ENCODE data around the gene MAFG.

MAFG gene

GRCh38 chr17:81961521-81962498 is 34.3 kb upstream of the MAFG start:
- H3K9me3 ChIP-seq, result no peaks in the 10 kb centered on the region
- in situ Hi-C loops (cut with MboI; ENCODE audit: low sequenced_read_pairs), result no loop called here
- DNase-seq (ENCODE audit: low spot score in 2 of 2), result no peak
- H3K36me3 ChIP-seq (replicated peaks), result no peaks in the 10 kb centered on the region
- no peaks in the 10 kb centered on the region; the same call in 1 of the 2 replicates for H3K4me1 ChIP-seq
- H3K4me3 ChIP-seq, result no peak overlapping the region
- H3K27me3 ChIP-seq (ENCODE audit: low read depth), result peaks cover 8% of the 10 kb centered on the region

DNA sequence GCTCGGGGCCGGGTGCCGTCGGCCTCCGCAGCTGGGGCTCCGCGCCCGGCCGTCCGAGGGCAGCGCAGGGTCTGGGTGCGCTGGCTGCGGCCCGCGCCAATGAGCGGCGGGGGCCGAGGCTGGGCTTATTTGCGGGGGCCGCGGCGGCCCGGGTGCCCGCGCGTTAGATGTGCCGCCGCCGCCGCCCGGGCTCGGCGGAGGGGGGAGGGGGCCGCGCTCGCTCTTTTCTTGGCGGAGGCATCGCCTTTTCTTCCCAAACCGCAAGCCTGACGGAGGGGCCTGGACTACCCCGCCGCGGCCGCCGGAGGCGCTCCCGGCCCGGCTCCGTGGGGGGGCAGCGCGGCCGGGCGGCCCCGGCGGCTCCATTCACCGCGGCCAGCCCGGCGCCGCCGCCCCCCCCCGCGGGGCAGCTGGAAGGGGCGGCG is 33.6 kb upstream of the MAFG start, which contains the start of gene NOTUM:
Gene NOTUM (minus strand): TSS at position 101 of the 425 bp plus-strand sequence. CDS start 278 bp downstream, outside the sequence.
- no peaks in the 10 kb centered on the region for H3K36me3 ChIP-seq (replicated peaks)
- H3K9me3 ChIP-seq, result no peaks in the 10 kb centered on the region
- peaks cover 8% of the 10 kb centered on the region for H3K27me3 ChIP-seq (ENCODE audit: low read depth)
- H3K4me3 ChIP-seq, result peak within 1 kb of the TSS; percentile 37
- H3K4me1 ChIP-seq, result no peaks in the 10 kb centered on the region; the same call in 1 of the 2 replicates
- in situ Hi-C loops (cut with MboI; ENCODE audit: low sequenced_read_pairs), result no loop called here
- DNase-seq (ENCODE audit: low spot score in 2 of 2), result peak; percentile 41 to 77

DNA sequence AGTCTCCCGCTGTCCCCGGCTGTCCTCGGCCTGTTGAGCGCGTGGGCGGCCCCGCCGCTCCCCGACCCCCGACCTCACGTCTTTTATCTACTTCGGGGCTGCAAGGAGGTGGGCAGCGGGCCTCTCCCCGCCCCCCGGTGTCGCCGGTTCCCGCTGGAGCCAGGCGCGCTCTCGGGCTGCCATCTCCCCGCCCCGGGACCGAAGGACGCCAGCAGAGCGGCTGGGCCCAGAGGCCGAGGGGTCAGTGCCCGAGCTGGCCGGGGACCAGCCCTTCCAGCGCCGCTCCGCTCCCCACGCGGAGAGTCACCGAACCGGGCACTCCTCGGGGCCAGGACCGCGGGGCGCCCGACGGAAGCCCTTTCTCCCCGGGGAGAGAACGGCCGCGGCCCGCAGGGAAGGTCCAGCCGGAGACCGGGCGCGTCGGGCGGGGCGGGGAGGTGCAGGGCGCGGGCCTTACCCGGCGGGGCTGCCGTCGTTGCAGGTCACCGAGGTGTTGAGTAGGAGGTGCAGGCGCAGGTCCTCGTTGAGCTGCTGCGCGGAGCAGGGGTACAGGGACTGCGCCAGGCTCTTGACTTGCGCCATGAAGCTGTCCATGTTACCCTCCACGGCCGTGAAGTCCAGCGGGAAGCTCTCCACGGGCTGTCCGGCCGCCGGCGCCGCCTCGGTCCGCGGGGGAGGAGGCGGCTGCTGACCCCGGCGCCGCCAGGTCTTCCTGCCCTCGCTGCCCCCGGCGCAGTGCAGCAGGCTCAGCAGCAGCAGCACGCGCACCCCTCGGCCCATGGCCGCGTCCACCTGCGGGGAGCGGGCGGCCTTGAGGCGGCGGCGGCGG is 32.8 kb upstream of the MAFG start:
- peak in 1 of 2 experiments; percentile 32 for DNase-seq (ENCODE audit: low spot score in 2 of 2)
- in situ Hi-C loops (cut with MboI; ENCODE audit: low sequenced_read_pairs), result no loop called here
- Histone ChIP-seq H3K27me3 (ENCODE audit: low read depth) (peaks cover 8% of the 10 kb centered on the region), H3K4me1 (no peaks in the 10 kb centered on the region; the same call in 1 of the 2 replicates), H3K36me3 (replicated peaks) (no peaks in the 10 kb centered on the region), H3K9me3 (no peaks in the 10 kb centered on the region), H3K4me3 (peak overlapping the region; percentile 37)

DNA sequence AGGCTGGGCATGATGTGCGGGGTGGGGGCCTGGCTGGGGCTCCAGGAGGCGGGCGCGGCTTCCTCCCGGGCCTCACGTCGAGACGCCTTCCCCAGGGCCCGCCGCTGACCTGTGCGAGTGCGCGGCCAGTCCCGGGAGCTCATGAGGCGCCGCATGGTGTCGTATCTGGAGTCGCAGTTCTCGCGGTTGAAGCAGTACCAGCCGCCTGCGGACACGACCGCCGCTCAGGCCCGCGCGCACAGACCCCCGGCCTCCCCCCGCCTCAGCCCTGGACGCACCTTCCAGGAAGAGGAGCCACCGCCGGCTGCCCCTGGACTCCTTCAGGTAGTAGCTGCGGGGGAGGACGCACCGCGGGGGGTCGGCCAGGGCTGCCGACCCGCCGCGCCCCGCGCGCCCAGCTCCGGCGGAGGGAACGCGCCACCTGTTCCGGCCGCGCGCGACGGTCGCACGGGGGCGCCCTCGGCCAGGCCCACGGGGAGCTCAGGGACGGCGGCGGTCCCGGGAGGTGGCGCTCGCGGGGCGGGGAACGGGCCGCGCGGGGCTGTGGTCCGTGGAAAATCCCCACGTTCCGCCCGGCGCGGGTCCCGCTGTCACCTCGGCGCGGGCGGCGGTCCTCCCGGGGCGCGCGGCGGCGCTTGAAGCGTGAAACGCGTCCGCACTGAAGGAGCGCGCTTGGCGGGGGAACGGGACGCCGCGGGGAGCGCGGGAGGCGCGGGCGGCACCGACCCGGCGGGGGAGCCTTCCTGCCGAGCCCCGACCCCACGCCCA is 32.0 kb upstream of the MAFG start:
- Histone ChIP-seq H3K36me3 (replicated peaks) (no peaks in the 10 kb centered on the region), H3K4me1 (no peaks in the 10 kb centered on the region; the same call in 1 of the 2 replicates), H3K27me3 (ENCODE audit: low read depth) (peaks cover 8% of the 10 kb centered on the region), H3K9me3 (no peaks in the 10 kb centered on the region), H3K4me3 (peak overlapping the region; percentile 37)
- DNase-seq (ENCODE audit: low spot score in 2 of 2), result peak in 1 of 2 experiments; percentile 74
- in situ Hi-C loops (cut with MboI; ENCODE audit: low sequenced_read_pairs), result no loop called here

DNA sequence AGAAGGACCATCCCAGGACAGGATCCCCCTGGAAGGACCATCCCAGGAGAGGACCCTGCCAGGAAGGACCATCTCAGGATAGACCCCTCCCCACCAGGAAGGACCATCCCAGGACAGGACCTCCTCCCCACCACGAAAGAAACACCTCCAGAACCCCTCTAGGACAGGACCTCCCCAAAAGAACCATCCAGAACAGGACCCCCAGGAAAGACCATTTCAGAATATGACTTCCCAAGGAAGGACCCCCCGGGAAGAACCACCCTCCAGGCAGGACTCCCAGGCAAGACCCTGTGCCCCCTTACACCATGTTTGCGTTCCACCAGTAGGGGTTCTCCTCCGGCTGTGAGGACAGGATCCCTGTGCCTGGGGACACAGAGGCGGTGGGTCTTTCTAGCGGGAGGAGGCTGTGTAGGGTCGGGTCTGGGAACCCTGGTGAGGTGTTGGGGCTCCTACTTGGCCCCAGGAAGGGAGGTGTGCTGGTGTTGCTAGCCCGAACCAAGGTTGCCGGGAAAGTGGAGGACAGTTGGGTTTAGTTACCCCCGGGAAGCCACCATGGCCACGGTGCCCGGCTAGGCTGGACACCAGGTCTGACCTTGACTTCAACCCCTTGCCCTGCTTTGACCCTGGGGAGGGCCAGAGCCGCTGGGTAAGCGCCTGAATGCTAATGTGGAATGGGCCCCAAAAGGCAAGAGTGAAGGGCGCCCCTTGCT is 31.3 kb upstream of the MAFG start:
- no peaks in the 10 kb centered on the region; the same call in 1 of the 2 replicates for H3K4me1 ChIP-seq
- H3K9me3 ChIP-seq, result no peaks in the 10 kb centered on the region
- in situ Hi-C loops (cut with MboI; ENCODE audit: low sequenced_read_pairs), result no loop called here
- H3K36me3 ChIP-seq (replicated peaks), result no peaks in the 10 kb centered on the region
- H3K4me3 ChIP-seq, result peak overlapping the region; percentile 37
- no peak for DNase-seq (ENCODE audit: low spot score in 2 of 2)
- H3K27me3 ChIP-seq (ENCODE audit: low read depth), result peaks cover 8% of the 10 kb centered on the region

- DNase-seq (ENCODE audit: low spot score in 2 of 2), result no peak
- Histone ChIP-seq H3K36me3 (replicated peaks) (no peaks in the 10 kb centered on the region), H3K27me3 (ENCODE audit: low read depth) (peaks cover 8% of the 10 kb centered on the region), H3K4me1 (no peaks in the 10 kb centered on the region; the same call in 1 of the 2 replicates), H3K4me3 (no peak overlapping the region), H3K9me3 (no peaks in the 10 kb centered on the region)
- in situ Hi-C loops (cut with MboI; ENCODE audit: low sequenced_read_pairs), result no loop called here
Observed at GRCh38 chr17:81957691-81958432, 30.3 kb upstream of the MAFG start.

DNA sequence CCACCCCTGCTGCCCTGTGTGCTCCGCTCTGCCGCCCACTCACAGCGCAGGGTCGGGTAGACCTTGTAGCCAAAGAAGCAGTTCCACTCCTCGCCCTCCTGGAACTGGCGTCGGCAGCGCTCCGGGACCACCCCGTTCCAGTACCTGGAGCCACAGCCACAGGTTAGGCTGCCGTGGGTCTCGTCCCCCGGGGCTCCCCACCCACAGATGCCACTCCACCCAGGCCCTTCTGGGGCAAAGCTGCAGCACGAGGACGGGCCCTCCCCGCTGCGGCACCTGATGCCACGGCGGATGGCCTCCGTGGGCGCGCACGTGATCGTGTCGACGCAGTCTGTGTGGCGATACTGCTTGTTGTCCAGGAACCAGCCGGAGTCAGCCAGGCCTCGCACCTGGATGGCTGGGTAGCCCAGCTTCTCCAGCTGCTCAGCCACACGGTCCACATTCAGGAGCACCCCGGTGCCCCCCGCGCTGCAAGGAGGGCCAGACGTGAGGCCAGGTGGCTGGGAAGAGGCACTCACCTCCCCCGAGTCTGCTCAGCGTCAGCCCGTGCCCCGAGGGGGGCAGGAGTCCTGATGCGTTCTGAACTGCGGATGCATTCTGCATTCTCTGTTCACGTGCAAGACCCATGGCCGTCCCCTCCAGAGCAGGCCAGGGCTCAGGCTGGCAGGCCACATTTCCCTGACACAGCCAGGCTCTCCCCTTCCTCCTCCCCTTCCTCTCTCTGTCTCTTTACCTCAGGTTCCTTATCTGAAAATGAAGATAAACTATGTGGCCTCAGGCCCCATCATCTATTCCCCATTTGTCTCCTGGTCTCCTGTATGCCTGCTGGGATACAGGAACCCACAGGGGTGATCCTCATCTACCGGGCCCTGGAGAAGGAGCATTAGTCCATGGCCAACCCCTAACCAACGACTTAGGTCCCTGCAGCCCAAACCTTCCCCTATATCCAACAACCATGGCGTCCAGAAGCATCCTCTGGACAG is 29.4 kb upstream of the MAFG start:
- no peak for DNase-seq (ENCODE audit: low spot score in 2 of 2)
- in situ Hi-C loops (cut with MboI; ENCODE audit: low sequenced_read_pairs), result no loop called here
- no peaks in the 10 kb centered on the region for H3K36me3 ChIP-seq (replicated peaks)
- H3K9me3 ChIP-seq, result no peaks in the 10 kb centered on the region
- no peak overlapping the region for H3K4me3 ChIP-seq
- H3K4me1 ChIP-seq, result no peaks in the 10 kb centered on the region; the same call in 1 of the 2 replicates
- peaks cover 8% of the 10 kb centered on the region for H3K27me3 ChIP-seq (ENCODE audit: low read depth)

DNA sequence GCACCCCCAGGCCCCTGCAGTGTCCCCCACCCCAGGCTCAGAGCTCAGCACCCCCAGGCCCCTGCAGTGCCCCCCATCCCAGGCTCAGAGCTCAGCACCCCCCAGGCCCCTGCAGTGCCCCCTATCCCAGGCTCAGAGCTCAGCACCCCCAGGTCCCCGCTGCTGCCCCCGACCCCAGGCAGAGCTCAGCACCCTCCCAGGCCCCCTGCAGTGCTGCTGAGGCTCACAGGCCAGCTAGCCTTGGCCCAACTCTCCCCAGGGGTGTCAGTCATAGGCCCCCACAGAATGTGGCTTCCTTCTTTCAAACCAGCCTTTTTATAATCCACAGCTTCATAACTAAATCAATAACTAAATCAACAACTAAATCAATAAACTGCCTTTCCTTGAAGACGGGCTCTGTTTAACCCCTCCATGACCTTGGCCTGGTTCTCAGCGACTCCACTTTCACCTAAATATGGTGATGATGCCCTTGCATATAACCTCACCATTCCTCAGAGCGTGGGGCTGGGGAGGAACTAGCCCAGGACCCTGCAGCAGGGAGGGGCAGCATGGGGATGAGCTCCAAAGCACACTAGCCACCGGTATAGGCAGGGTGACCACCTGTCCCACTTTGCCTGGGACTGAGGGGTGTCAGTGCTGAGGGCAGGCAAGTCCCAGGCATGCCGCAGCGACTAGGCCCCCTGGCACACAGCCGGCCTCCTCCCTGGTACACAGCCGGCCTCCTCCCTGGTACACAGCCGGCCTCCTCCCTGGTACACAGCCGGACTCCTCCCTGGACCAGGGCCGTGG is 28.4 kb upstream of the MAFG start:
- H3K27me3 ChIP-seq (ENCODE audit: low read depth), result peaks cover 8% of the 10 kb centered on the region
- no peak for DNase-seq (ENCODE audit: low spot score in 2 of 2)
- H3K4me3 ChIP-seq, result no peak overlapping the region
- no peaks in the 10 kb centered on the region for H3K36me3 ChIP-seq (replicated peaks)
- H3K4me1 ChIP-seq, result no peaks in the 10 kb centered on the region; the same call in 1 of the 2 replicates
- in situ Hi-C loops (cut with MboI; ENCODE audit: low sequenced_read_pairs), result no loop called here
- no peaks in the 10 kb centered on the region for H3K9me3 ChIP-seq

- Histone ChIP-seq H3K36me3 (replicated peaks) (no peaks in the 10 kb centered on the region), H3K27me3 (ENCODE audit: low read depth) (peaks cover 4% of the 10 kb centered on the region), H3K9me3 (no peaks in the 10 kb centered on the region), H3K4me1 (no peaks in the 10 kb centered on the region; the same call in 1 of the 2 replicates), H3K4me3 (no peak overlapping the region)
- in situ Hi-C loops (cut with MboI; ENCODE audit: low sequenced_read_pairs), result no loop called here
- DNase-seq (ENCODE audit: low spot score in 2 of 2), result no peak
Observed at GRCh38 chr17:81955058-81955681, 27.6 kb upstream of the MAFG start.

DNA sequence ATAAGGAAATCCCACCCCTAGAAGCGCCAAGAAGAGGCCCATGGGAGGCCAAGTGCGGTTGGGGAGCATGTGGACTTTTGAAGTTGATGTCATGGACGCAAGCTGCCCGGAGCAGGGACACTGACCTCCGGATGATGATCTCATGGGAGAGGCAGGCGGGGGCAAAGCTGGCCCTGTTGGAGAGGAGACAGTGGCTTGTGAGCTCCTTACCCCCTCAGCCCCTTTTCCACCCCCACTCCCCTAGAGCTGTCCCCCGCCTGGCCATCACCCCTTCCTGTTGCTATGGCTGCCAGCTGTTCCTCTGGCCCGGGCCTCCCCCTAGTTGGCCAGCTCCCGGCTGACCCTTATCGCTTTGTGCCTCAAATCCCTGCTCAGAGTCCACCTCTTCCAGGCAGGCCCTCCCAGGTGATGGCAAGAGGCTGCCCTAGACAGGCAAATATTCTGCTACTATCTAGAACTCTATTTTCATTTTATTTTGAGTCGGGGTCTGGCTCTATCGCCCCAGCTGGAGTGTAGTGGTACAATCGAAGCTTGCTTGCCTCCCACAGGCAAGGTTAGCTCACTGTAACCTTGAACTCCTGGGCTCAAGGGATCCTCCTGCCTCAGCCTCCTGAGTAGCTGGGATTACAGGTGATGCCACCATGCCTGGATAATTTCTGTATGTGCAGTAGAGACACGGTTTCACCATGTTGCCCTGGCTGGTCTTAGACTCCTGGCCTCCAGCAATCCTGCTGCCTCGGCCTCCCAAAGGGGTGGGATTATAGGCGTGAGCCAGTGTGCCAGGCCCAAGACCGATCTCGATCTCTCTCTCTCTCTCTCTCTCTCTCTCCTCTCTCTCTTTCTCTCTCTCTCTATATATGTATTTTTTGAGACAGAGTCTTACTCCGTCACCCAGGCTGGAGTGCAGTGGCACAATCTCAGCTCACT is 26.9 kb upstream of the MAFG start:
- H3K4me1 ChIP-seq, result no peaks in the 10 kb centered on the region
- no peaks in the 10 kb centered on the region for H3K36me3 ChIP-seq (replicated peaks)
- in situ Hi-C loops (cut with MboI; ENCODE audit: low sequenced_read_pairs), result no loop called here
- H3K9me3 ChIP-seq, result no peaks in the 10 kb centered on the region
- DNase-seq (ENCODE audit: low spot score in 2 of 2), result no peak
- H3K27me3 ChIP-seq (ENCODE audit: low read depth), result no peaks in the 10 kb centered on the region; the same call in 1 of the 2 replicates
- H3K4me3 ChIP-seq, result no peak overlapping the region
